GM12865 (cell line): ENCODE data around the gene SPRY1.
A peak's percentile ranks its signal among the peaks of the same experiment; 100 is the strongest.

Experiments used
- DNase-seq: peaks from one replicate; pipeline ENCODE4 v3.0.0; 2010; ENCODE audit warnings: low read depth
- H3K4me3 ChIP-seq: 2 replicates; pipeline ENCODE4 v1.5.1; 2011; ENCODE audit warnings: mild to moderate bottlenecking, low read depth, low read length, control low read depth
- CTCF ChIP-seq: IDR thresholded peaks from 2 replicates; pipeline ENCODE4 v1.5.1; 2011; ENCODE audit warnings: low read length, control low read depth, low read depth, inconsistent platforms; ENCODE audit not compliant: insufficient read depth; ENCODE audit errors: missing control alignments

Gene SPRY1

GRCh38 chr4:123421937-123422781 is 25.6 kb downstream of the SPRY1 start:
- no peak for TF ChIP-seq CTCF
- no peak overlapping the region; the same call in 1 of the 2 replicates for H3K4me3 ChIP-seq
- peak; percentile 19 for DNase-seq

DNA sequence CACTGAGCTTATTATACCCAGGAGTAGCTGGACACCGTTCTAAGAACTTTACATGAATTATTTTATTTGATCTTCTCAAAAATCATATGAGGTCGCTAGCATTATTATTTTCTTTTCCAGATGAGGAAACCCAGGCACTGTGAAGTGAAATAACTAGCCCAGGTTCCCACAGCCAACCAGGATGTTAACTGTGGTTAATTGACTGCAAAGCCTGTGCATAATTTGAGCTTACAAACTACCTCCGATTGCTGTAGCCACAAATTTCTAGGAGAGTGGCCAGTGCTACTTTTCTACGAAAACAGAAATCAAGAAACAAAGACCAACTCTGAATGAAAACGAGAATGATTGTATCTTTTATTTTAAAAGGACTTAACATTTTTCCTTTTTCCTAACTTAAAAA is 27.2 kb downstream of the SPRY1 start:
- no peak for DNase-seq
- H3K4me3 ChIP-seq = no peak overlapping the region
- TF ChIP-seq CTCF = no peak

DNA sequence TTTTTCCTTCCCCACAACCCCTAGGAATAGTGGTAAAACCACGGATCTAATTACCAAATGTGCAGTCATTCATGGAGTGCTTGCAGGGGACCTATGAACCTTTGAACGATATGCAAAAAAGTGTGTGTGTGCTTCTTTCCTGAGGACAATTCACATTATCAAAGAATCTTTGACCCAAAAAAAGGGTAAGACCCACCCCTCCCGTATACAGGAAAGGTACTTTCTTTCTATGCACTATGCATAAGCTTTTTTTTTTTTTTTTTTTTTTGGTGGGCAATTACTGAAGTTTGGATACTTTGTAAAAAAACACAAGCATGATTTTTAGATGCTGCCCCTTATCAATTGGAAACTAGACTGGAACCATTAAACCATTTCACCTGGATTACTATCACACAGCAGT is 31.4 kb downstream of the SPRY1 start:
- TF ChIP-seq CTCF = no peak
- no peak overlapping the region for H3K4me3 ChIP-seq
- no peak for DNase-seq

DNA sequence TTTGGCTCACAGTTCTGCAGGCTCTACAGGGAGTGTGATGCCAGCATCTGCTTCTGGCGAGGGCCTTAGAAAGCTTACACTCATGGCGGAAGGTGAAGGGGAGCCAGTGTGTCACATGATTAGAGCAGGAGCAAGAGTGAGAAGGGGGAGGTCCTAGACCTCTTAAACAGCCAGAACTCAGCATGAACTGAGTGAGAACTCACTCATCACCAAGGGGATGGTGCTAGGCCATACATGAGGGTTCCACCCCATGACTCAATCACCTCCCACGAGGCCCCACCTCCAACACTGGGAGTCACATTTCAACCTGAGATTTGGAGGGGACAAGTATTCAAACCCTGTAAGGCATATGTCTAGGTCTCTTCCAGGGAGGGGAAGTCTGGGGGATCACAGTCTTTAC is 33.4 kb downstream of the SPRY1 start:
- no peak for DNase-seq
- H3K4me3 ChIP-seq = no peak overlapping the region
- no peak for TF ChIP-seq CTCF

DNA sequence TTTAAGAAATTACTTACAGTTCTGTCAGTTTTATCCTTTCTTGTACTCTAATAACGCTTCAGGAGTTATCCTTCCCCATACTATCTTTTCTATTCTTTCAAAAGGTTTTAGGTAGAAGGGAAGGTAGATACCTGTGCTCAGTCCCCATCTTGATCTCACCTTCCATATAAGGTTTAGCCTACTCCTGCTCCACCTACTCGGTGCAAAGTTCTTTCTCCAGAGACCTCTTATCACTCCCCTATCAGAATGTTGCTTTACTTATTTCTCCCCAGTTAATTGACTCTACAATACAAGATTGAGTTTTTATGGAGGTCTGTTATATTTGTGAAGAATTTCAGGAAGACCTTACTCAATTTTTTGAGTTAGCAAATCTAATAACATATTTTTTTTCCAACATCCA is 33.9 kb downstream of the SPRY1 start:
- no peak for DNase-seq
- H3K4me3 ChIP-seq = no peak overlapping the region
- no peak for TF ChIP-seq CTCF

GRCh38 chr4:123433573-123433972 is 37.0 kb downstream of the SPRY1 start:
- TF ChIP-seq CTCF = no peak
- H3K4me3 ChIP-seq = no peak overlapping the region

GRCh38 chr4:123433976-123434375 is 37.4 kb downstream of the SPRY1 start:
- TF ChIP-seq CTCF = no peak
- H3K4me3 ChIP-seq = no peak overlapping the region
- DNase-seq = no peak

More at GRCh38 chr4:123433573-123433972, 37.0 kb downstream of the SPRY1 start:
- DNase-seq = no peak
